H1 (cell line): ENCODE data around the gene ARPP19. TPM values are rescaled to one million over a fixed set of nuclear protein-coding genes. Genes with fewer than 3 reads are reported as not detected.
"Not testable (repeated sequence)": the region's sequence is repeated elsewhere in the genome, so short reads cannot be mapped to it uniquely, and the experiment has no call there.

Source experiments
- CTCF ChIA-PET: fragments of 300-600 bp; sonication (Branson Sonifier 250); formaldehyde crosslinking; loops from one replicate; lab custom pipeline; 2021; ENCODE audit not compliant: partially characterized antibody; lab: Charles Lee
- POLR2A ChIA-PET: fragments of 300-600 bp; sonication (Branson Sonifier 250); formaldehyde crosslinking; loops from one replicate; lab custom pipeline; 2021; ENCODE audit warnings: inconsistent platforms; ENCODE audit not compliant: partially characterized antibody; lab: Charles Lee
- DNase-seq, 2 experiments: peaks; one replicate each; pipeline versions ENCODE4 v3.0.0 to v3.0.0-alpha.2; 2010 to 2022; ENCODE audit warnings: low spot score in 2 of 2, low read depth in 1 of 2, mixed read lengths in 1 of 2
- FAIRE-seq: peaks from 2 replicates; lab custom pipeline; 2011; peaks lifted over from hg19 to GRCh38; lab: Jason Lieb, UNC
- H2AFZ ChIP-seq: 2 replicates; pipeline ENCODE4 v1.8.1; 2012; ENCODE audit warnings: low read length, inconsistent platforms
- H2AK5ac ChIP-seq: 2 replicates; pipeline ENCODE4 v1.6.1; 2013; ENCODE audit warnings: low read depth, low read length
- H2BK120ac ChIP-seq: replicated peaks from 2 replicates; pipeline ENCODE3; 2013; ENCODE audit warnings: low read depth, low read length, inconsistent platforms
- H2BK12ac ChIP-seq: 2 replicates; pipeline ENCODE4 v1.6.1; 2013; ENCODE audit warnings: low read depth, low read length
- H2BK15ac ChIP-seq: 2 replicates; pipeline ENCODE4 v1.6.1; 2013; ENCODE audit warnings: low read length
- H2BK20ac ChIP-seq: 2 replicates; pipeline ENCODE4 v1.6.1; 2013; ENCODE audit warnings: low read length
- H2BK5ac ChIP-seq: 2 replicates; pipeline ENCODE4 v1.6.1; 2013; ENCODE audit warnings: low read depth, low read length
- H3K14ac ChIP-seq: 2 replicates; pipeline ENCODE4 v1.6.1; 2013; ENCODE audit warnings: inconsistent platforms; ENCODE audit not compliant: insufficient read length
- H3K18ac ChIP-seq: 2 replicates; pipeline ENCODE4 v1.6.1; 2013; ENCODE audit warnings: low read length; ENCODE audit errors: extremely low read depth
- H3K23ac ChIP-seq: 2 replicates; pipeline ENCODE4 v1.6.1; 2013; ENCODE audit warnings: inconsistent platforms; ENCODE audit not compliant: insufficient read length
- H3K23me2 ChIP-seq: 2 replicates; pipeline ENCODE4 v1.6.1; 2013; ENCODE audit warnings: low read depth, low read length
- H3K27ac ChIP-seq: 2 replicates; pipeline ENCODE4 v1.6.1; 2011; ENCODE audit warnings: low read depth, low read length, inconsistent platforms
- H3K27me3 ChIP-seq, 4 experiments: replicated peaks in 1 of 4; 1 replicate in 1 of 4; 2 replicates in 3 of 4; pipeline versions ENCODE4 v1.6.1 to v1.8.1; 2011 to 2013; ENCODE audit warnings: low read length in 3 of 4, mild to moderate bottlenecking in 3 of 4, inconsistent platforms in 2 of 4, mixed read lengths in 2 of 4, moderate library complexity in 1 of 4; ENCODE audit not compliant: control insufficient read depth in 3 of 4, insufficient read depth in 3 of 4; ENCODE audit errors: extremely low read depth in 1 of 4
- H3K36me3 ChIP-seq, 4 experiments: 2 replicates each; pipeline versions ENCODE4 v1.6.1 to v1.8.1; 2011 to 2013; ENCODE audit warnings: mild to moderate bottlenecking in 4 of 4, low read length in 3 of 4, moderate library complexity in 2 of 4, control low read depth in 1 of 4, inconsistent platforms in 1 of 4; ENCODE audit not compliant: insufficient read depth in 4 of 4, control insufficient read depth in 2 of 4
- H3K4ac ChIP-seq: replicated peaks from 2 replicates; pipeline ENCODE3; 2013; ENCODE audit warnings: low read length, low read depth, mixed read lengths, inconsistent platforms; ENCODE audit not compliant: insufficient read length
- H3K4me1 ChIP-seq, 4 experiments: replicated peaks in 1 of 4; 1 replicate in 1 of 4; 2 replicates in 3 of 4; pipeline versions ENCODE4 v1.6.1 to v1.8.1; 2011 to 2013; ENCODE audit warnings: low read length in 3 of 4, inconsistent platforms in 2 of 4, mixed read lengths in 1 of 4; ENCODE audit not compliant: insufficient read depth in 4 of 4, control insufficient read depth in 3 of 4
- H3K4me2 ChIP-seq, 2 experiments: 2 replicates each; pipeline versions ENCODE4 v1.6.1 to v1.8.1; 2011 to 2013; ENCODE audit warnings: low read depth in 2 of 2, low read length in 2 of 2, control low read depth in 1 of 2, inconsistent platforms in 1 of 2, mild to moderate bottlenecking in 1 of 2; ENCODE audit not compliant: insufficient read depth in 1 of 2
- H3K4me3 ChIP-seq, 4 experiments: fragments of 200-600, 300-600 bp in 1 of 4; sonication (generic), shearing (Covaris generic), sonication (Bioruptor Twin) in 1 of 4; 2 replicates each; pipeline versions ENCODE4 v1.5.1 to v1.8.1; 2011 to 2016; ENCODE audit warnings: low read length in 4 of 4, low read depth in 3 of 4, control low read depth in 2 of 4, inconsistent platforms in 2 of 4, mild to moderate bottlenecking in 2 of 4, mixed read lengths in 1 of 4, moderate library complexity in 1 of 4; ENCODE audit not compliant: insufficient read depth in 2 of 4; ENCODE audit errors: extremely low read depth in 1 of 4
- H3K56ac ChIP-seq: replicated peaks from 2 replicates; pipeline ENCODE3; 2013; ENCODE audit warnings: low read depth, mild to moderate bottlenecking, mixed read lengths, low read length, inconsistent platforms; ENCODE audit not compliant: insufficient read length
- H3K79me1 ChIP-seq: 2 replicates; pipeline ENCODE4 v1.6.1; 2013; ENCODE audit warnings: low read depth, low read length, control low read depth
- H3K79me2 ChIP-seq, 2 experiments: 2 replicates each; pipeline versions ENCODE4 v1.6.1 to v1.8.1; 2012 to 2013; ENCODE audit warnings: low read length in 2 of 2, mild to moderate bottlenecking in 2 of 2, inconsistent platforms in 1 of 2; ENCODE audit not compliant: insufficient read depth in 2 of 2, control insufficient read depth in 1 of 2
- H3K9ac ChIP-seq, 4 experiments: replicated peaks in 1 of 4; 1 replicate in 1 of 4; 2 replicates in 3 of 4; pipeline versions ENCODE4 v1.6.1 to v1.8.1; 2011 to 2013; ENCODE audit warnings: low read depth in 3 of 4, low read length in 3 of 4, control low read depth in 2 of 4, mild to moderate bottlenecking in 2 of 4, moderate library complexity in 2 of 4, inconsistent platforms in 1 of 4; ENCODE audit errors: extremely low read depth in 1 of 4
- H3K9me3 ChIP-seq, 2 experiments: 2 replicates each; pipeline versions ENCODE4 v1.6.1 to v1.8.1; 2012 to 2013; ENCODE audit warnings: mild to moderate bottlenecking in 2 of 2, moderate library complexity in 2 of 2, control low read depth in 1 of 2, inconsistent platforms in 1 of 2, low read depth in 1 of 2, low read length in 1 of 2, mixed read lengths in 1 of 2; ENCODE audit not compliant: insufficient read depth in 2 of 2
- H4K20me1 ChIP-seq, 2 experiments: replicated peaks in 1 of 2; 2 replicates each; pipeline versions ENCODE3 to v1.8.1; 2011 to 2013; ENCODE audit warnings: inconsistent platforms in 2 of 2, low read length in 2 of 2, mild to moderate bottlenecking in 1 of 2; ENCODE audit not compliant: insufficient read depth in 2 of 2, control insufficient read depth in 1 of 2
- H4K5ac ChIP-seq: 2 replicates; pipeline ENCODE4 v1.6.1; 2013; ENCODE audit warnings: low read length, low read depth, mixed read lengths, inconsistent platforms; ENCODE audit not compliant: insufficient read length
- H4K8ac ChIP-seq: 2 replicates; pipeline ENCODE4 v1.8.0; 2013; ENCODE audit warnings: mild to moderate bottlenecking, moderate library complexity, low read length, inconsistent platforms; ENCODE audit not compliant: insufficient read depth; ENCODE audit errors: extremely low read depth
- H4K91ac ChIP-seq: replicated peaks from 2 replicates; pipeline ENCODE3; 2013; ENCODE audit warnings: low read length, mixed read lengths, inconsistent platforms; ENCODE audit not compliant: insufficient read length
- WGBS, 2 experiments: shearing (Covaris generic) in 1 of 2; methylation state at CpG; one replicate each; pipeline versions ENCODE4 v1.1.6 to v1.1.7; 2013 to 2015; ENCODE audit warnings: low lambda C conversion rate in 2 of 2, mixed read lengths in 2 of 2, inconsistent platforms in 1 of 2, low coverage in 1 of 2, missing lambda C conversion rate in 1 of 2; ENCODE audit not compliant: insufficient replicate concordance in 2 of 2, insufficient coverage in 1 of 2, insufficient read length in 1 of 2; ENCODE audit errors: extremely low coverage in 1 of 2, missing lambda C conversion rate in 1 of 2; 5-methylcytosine and 5-hydroxymethylcytosine counted together
- polyA plus RNA-seq, 7 experiments: library from polyadenylated mRNA; depleted of rRNA in 3 of 7; stranded (reverse) in 5 of 7; unstranded in 2 of 7; fragments of >200 nt in 5 of 7; fragments of 200-250 nt in 2 of 7; gene quantifications; 1 replicate in 5 of 7; 2 replicates in 1 of 7; 4 replicates in 1 of 7; pipeline versions ENCODE4 v1.2.1 to v1.2.3, GENCODE V29; 2011 to 2013; ENCODE audit warnings: missing spikeins in 2 of 7, mixed read lengths in 2 of 7
- total RNA-seq: library from RNA; stranded (reverse); fragmentation: NEBNext Ultra II Directional; extraction: Animal tissue kit (Norgen Biotek cat#: 25700); gene quantifications from 2 replicates; pipeline ENCODE4 v1.2.1, GENCODE V29; 2021

Gene ARPP19
- total and polyA plus RNA-seq, 2 of the 8 experiments (the other 6 are each of a cell fraction or from before 2014, with no cell fraction given): 81.9 to 274 TPM

GRCh38 chr15:52575573-52575972 is 6.7 kb upstream of the ARPP19 start:
- H3K56ac ChIP-seq, H4K5ac ChIP-seq, H4K8ac ChIP-seq, H2AFZ ChIP-seq, H3K27me3 ChIP-seq, H4K91ac ChIP-seq, H4K20me1 ChIP-seq, DNase-seq, H2BK12ac ChIP-seq, H3K14ac ChIP-seq, H3K79me2 ChIP-seq, H2AK5ac ChIP-seq, H3K4me3 ChIP-seq, H3K27ac ChIP-seq, POLR2A ChIA-PET, H2BK120ac ChIP-seq, H3K9ac ChIP-seq, H3K23me2 ChIP-seq, FAIRE-seq, H3K9me3 ChIP-seq, H3K4ac ChIP-seq, H3K4me2 ChIP-seq, H3K4me1 ChIP-seq, H3K23ac ChIP-seq, H3K79me1 ChIP-seq, H3K18ac ChIP-seq, H2BK20ac ChIP-seq, H3K36me3 ChIP-seq, H2BK5ac ChIP-seq, H2BK15ac ChIP-seq: not testable (repeated sequence)
- CTCF ChIA-PET: interaction anchor here (0.8 kb wide), 1 partner anchor 348 kb away, joined by 3 read pairs; no protein-coding TSS in a partner anchor
- WGBS, 2 experiments: 86% methylated on average over 7 of the region's 7 CpGs; no CpG with 5 or more reads in 1 of the 2 experiments
